HG02678 (cell line): Measurements from ENCODE around the gene IL5RA.

Source experiments
- ATAC-seq: cut with Tn5 transposase; IDR thresholded peaks from one replicate; pipeline ENCODE4 v1.9.1; 2021; ENCODE audit warnings: mild to moderate bottlenecking, moderate library complexity; ENCODE audit not compliant: unreplicated experiment

The IL5RA gene, protein sequence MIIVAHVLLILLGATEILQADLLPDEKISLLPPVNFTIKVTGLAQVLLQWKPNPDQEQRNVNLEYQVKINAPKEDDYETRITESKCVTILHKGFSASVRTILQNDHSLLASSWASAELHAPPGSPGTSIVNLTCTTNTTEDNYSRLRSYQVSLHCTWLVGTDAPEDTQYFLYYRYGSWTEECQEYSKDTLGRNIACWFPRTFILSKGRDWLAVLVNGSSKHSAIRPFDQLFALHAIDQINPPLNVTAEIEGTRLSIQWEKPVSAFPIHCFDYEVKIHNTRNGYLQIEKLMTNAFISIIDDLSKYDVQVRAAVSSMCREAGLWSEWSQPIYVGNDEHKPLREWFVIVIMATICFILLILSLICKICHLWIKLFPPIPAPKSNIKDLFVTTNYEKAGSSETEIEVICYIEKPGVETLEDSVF

GRCh38 chr3:3110299-3110630 lies at the start of gene IL5RA:
Gene IL5RA (minus strand): TSS chr3:3110374. CDS start chr3:3104984, 5,390 bp downstream.
- ATAC-seq: no peak

DNA sequence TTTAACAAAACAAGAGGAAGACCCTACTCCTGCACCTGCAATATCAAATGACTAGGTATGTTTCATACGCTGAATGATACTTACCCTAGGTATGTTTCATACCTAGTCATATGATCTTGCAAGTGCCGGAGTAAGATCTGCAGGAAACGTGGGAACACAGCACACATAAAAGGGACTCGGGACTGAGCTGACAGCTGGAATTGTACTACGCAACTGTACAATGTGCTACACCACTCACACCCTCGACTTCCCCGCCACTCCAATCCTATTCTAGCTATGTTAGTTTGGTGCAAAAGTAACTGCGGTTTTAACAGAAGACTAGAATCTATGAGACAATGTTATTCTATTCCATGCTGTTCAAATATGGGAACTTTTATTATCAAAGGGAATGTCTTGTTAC lies 47.3 kb upstream of the IL5RA start:
- no peak for ATAC-seq

DNA sequence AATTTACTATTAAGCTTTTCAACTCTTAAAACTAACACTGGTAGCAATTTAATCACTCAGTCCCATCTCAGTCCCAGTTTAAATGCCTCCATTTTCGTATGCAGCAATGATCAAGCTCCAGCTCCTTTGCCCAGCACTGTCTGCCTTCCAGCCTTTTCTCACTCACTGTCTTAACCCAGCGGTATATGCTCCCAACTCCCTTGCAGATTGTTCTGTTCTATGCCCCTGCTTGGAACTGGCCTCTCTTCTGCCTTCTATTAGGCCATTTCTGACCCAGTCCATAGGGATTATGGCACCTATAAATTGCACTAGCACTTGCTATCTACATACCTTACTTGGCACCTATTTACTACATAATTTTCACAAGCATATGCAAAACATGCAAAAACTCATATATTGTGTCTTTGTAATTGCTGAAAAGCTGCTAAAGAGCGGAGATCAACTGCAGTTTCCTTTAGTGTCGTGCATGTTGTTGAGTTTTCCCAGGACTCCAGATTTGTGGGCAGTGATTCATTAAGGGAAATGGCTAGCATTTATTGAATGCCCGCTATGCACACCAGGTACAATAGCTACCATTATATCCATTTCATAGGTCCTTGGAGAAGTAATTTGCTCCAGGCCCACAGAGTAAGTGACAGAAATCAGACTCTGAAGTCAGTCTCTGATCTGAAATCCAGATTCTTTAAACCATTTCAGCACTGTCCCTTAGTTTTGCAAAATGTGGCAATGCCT lies 44.9 kb upstream of the IL5RA start:
- no peak for ATAC-seq

DNA sequence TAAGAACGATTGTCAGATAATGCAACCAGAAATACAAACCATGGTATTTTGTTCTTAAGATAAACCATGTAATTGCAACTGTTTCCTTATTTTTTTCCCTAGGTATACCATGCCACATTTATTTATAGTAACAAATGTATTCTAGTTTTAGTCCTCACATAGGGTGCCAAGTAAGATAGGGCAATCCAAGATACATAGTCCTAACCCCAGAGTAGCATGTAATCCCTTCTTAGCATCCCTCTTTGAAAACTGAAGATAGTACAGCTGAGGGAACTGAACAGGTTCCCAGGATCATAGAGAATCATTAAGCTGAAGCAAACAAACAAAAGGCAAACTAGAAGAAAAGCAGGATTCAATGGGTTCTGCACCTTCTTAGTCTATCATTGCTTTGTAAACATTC lies 41.3 kb upstream of the IL5RA start:
- no peak for ATAC-seq

GRCh38 chr3:3149560-3149959 lies 39.4 kb upstream of the IL5RA start:
- ATAC-seq: no peak

DNA sequence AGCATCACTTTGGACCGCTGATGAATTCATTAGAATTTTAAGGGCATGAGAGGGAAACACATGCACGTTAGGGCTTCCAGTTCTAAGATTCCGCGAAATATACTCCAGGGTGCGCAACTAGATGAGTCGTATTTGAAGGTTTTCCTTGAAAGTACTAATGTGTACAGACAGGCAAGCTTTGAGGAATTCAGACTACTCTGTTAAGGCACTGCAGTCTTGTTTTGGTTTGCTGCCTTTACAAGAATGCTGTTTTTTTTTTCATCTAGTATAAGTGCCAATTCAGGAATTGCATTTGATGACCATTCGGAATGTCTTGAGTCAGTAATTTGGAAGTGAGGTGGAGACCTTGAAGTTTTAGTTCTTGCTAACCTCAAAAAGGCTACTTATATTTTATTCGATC lies 35.7 kb upstream of the IL5RA start:
- ATAC-seq: no peak

DNA sequence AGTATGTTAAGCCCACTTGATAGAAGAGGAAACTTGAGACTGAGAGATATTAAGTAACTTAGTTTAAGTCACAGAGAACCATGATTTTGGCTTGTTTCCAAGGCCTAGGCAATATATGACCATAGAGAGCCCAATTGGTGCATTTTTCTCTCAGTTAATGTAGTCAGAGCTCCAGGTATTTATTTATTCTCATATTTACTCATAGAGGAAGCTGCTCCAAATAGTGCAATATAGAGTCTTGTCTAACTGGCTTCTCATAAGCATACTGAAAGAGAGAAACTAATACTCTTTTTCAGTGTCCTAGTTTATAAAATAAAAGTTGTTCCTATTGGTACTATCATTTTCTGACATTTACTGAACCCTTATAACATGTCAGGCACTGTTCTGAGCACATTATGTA lies 31.8 kb upstream of the IL5RA start:
- no peak for ATAC-seq

DNA sequence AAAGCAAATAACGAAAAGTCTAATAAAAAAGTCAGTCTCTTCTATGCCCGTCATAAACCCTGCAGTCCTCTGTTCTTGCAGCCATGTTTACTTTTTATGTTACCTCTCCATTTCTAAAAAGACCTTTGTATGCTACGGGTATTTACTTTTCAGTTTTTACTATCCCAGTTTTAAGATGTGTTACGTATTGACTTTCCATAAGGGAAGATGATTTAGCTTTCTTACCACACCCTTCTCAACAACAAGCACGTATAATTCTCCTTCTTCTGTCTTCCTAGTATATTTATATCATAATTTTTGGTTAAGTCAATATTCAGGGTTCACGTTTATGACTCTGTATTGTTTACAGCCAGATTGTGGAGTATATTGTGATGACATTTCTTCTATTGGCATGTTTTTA lies 27.4 kb upstream of the IL5RA start:
- ATAC-seq: no peak

DNA sequence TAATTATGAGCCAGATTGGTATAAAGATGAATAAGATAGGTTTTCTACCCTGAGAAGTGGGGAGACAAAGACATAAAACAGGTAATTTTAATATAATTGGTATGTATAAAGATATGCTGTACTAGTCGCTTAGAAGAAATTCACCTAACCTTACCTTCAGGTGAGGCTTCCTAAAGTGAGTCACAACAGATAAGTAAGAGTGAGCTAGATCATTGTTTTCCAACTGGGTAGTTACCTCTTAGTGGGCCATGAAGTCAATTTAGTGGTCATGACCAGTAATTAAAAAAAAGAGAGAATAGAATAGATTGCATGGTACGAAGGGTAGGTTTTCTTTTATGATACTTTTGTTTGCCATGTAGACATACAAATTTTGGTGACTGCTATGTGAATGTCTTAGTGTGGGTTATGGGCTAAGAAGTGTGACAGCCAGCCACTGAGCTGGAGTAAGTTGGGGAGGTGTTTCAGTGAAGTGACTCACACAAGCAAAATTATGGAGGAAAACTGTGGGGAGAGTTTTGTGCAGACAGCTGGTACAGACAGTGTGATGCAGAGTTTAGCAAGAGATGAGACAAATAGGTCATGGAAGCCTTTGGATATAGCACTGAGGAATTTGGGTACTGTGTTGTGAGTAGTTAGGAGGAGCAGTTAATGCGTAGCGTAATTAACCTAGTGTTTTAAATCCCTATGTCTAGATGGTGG lies 24.7 kb upstream of the IL5RA start:
- ATAC-seq: no peak

DNA sequence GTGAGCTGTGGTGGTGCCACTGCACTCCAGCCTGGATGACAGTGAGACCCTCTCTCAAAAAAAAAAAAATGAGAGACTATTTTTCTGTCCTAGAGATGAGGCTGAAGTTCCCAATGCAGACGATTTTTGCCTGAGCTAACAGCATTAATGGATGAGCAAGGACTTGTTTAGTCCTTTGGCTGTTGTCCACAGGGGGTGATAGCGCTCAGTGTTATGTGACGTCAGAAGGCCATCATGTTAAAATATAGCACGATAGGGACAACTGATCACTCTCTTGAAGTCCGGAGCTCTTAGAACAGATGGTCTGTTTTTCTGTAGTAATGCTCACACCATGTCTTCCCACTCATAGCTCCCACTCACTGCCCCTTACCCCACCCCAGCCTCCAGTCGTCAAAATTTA lies 23.3 kb upstream of the IL5RA start:
- ATAC-seq: no peak

DNA sequence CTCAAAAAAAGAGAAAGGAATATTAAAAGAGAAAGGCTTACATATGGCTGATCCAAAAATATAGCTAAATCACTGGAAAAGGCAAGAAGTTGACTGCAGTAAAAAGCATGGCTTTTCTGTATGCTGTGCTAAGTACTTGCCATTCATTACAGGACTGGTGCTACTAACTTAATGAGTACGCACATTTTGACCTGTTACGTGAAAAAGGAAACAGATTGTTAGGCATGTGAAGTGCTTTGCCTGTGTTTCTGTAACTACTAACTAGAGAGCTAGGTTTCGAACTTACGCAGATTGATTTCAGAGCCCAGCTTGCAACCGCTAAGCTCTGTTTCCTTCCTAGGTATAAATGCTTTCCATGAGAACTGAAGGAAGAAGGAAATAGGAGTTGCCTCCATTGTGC lies 19.4 kb upstream of the IL5RA start:
- ATAC-seq: no peak

DNA sequence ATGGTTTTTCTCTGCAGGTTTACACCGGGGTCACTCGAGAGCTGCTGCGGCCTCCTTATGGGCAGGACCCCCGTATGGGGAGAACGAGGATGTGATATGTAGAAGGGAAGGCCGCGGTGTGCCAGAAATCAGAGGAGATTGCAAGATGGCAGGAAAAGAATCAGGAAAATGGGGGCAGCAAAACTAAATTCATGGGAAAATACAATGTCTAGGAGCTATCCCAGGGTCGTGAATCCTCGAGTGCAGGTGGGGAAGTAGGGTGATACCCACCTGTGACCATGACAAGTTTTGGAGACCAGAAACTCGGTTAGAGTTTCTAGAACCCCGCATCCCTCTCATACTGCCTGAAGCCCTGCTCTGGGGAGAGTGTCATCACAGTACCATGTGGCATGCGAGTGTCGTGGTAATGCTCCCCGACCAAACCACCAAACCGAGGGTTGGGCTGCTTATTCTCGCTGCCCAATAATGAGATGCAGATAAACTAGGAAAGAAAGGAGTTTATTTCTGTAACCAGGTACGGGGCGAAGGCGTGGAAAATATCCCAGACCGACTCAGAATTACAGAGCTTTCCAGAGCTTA lies 17.3 kb upstream of the IL5RA start:
- no peak for ATAC-seq

DNA sequence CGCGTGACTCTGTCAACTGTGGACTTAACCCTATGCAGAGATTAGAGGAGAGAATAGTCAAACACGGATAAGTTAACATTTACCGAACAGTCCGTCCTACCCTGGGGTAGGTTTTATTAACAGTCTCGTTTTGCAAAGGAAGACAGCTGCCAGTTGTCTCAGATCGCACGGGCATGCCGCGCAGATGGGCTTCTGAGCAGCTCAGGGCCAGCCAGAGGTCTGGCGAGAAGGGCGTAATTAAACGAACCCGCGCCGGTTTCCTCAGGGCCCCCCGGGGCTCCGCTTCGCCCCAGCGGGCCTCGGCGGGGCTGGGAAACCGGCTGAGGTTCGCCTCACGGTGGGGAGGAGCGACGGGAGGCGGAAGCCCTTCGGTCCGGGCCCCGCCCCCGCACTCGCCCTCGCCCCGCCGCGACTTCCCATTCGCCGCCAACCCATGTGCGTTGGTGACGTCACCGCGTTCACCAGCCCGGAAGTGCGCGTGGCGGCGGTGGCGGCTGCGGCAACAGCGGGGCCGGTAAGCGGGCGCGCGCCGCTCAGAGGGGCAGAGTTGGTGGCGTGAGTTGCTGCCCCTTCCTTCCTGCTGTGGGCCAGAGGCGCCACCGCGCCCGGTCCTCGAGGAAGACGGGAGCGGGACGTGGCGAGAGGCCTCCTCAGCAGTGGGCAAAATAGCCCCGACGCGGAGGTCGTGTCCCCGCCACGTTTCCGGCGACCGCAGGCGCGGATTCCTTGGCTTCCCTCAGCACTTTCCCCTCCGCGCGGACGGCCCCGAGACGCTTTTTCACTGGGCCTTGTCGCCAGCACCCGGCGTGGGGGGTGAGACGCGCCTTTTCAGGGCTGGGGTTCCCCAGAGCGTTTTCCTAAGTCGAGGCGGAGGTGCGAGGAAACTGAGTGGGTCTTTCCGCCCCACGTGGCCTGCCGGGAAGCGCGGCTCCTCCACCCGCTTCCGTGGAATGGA lies 16.6 kb upstream of the IL5RA start, which contains the start of gene TRNT1:
Gene TRNT1 (plus strand): TSS at position 464 of the 955 bp plus-strand sequence. CDS start 2,101 bp downstream, outside the sequence.
- ATAC-seq: peak; percentile 96

DNA sequence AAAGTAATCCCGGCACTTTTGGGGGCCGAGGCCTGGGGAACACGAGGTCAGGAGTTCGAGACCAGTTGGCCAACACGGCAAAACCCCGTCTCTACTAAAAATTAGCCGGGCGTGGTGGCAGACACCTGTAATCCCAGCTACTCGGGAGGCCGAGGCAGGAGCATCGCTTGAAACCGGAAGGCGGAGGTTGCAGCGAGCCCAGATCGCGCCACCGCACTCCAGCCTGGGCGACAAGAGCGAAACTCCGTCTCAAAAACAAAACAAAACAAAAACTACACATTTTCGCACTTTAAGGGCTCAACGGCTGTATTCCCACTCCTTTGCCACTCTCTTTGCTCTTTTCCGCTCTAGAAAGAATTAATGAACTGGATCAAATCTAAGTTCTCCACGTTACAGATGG lies 15.8 kb upstream of the IL5RA start:
- ATAC-seq: no peak

DNA sequence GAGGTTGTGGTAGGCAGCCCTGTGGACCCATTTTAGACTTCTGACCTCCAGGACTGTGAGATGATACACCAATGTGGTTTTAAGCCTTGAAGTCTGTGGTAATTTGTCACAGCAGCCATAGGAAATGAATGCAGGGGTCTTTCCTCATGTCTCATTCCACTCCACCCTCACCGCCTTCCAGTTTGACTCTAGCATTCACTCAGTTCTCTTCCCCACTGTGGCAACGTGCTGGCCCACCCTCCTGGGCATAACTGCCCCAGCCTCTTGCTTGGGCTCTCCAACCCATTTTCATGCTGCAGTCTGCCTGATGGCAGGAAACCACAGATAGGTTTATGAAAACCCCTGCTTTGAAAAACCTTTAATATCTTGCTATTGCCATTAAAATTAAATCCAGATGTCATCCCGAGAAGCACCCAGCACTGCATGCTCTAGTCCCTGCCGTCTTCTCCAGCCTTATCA lies 9.2 kb upstream of the IL5RA start:
- no peak for ATAC-seq

GRCh38 chr3:3117651-3118050 lies 7.5 kb upstream of the IL5RA start:
- no peak for ATAC-seq

GRCh38 chr3:3113042-3113709 lies 3.0 kb upstream of the IL5RA start:
- ATAC-seq: no peak

DNA sequence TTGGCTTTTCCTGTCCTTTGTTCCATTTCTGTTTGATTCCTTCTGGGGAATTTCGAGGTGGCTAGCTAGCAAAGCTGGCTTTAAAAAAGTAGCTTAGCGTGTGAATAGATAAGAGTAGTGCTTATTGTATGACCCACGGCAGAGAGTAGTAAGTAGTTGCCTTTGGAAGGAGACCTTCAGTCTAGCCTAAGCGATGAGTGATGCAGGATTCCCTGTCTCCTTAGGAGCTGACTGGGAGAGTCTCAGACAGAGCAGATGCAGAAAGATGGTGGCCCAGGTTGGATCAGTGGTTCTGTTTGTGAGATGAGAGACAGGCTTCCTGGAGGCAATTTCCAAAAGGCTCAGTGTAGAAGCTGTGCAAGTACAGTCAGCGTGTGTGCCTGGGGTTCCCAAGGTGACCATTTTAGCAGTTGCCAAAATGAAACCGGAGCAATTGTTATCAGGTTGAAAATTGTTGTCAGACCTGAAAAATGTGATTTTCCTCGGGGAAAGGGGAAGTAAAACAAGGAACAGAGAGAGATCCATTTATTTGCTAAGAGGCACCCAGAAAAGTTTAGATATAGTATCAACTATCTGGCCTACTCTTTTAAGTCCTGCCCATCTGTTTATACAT lies 681 bp upstream of the IL5RA start:
- ATAC-seq: no peak
